GM19463 (cell line): ENCODE measurements around the gene BABAM2.

ENCODE experiments used
- ATAC-seq: cut with Tn5 transposase; IDR thresholded peaks from one replicate; pipeline ENCODE4 v1.9.1; 2021; ENCODE audit warnings: mild to moderate bottlenecking, moderate library complexity; ENCODE audit not compliant: unreplicated experiment

Gene BABAM2

DNA sequence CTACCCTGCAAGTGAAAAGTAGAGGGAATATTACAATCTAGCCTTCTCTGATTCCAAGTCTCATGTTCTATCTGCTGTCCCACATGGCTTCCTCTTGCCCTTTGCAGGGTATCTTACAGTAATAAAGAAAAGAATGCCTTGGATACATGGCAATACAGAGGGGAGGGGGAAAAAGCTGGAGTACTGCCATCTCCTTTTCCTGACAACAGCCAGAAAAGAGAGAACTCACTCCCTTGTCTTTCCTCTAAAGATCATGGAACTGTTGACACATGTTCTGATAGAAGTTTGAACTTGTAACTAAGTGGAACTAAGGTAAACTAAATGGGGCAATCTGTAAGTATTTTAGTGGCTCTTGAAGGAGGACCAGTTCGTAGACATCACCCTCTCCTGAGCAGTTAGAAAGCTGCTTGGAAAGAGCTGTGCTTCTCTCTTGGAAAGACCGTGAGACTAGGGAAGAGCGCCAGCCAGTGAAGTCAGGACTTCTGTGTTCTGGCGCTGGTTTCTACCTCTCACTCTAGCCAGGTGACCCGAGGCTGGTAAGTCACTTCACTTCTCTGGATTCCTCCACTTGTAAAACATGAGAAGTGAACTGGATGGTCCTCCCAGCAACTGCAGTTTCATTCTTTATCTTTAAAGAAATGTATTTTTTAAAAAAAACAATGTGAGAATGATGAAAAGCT is 259.8 kb downstream of the BABAM2 start:
- no peak for ATAC-seq

DNA sequence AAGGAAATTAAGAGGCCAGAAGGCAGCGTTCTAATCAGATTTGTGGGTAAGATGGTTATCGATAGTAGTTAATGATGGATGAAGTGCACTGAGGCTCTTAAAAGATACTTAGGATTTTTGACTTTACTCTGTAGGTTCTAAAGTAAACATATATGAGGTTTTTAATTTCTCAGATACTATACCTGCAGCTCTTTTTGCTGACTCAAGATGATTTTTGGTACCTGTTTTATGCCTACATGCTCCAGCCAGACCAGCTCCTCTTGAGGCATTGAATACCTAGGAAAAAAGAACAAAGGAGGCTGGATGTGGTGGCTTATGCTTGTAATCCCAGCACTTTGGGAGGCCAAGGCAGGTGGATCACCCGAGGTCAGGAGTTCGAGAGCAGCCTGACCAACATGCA is 260.5 kb downstream of the BABAM2 start:
- ATAC-seq: no peak

DNA sequence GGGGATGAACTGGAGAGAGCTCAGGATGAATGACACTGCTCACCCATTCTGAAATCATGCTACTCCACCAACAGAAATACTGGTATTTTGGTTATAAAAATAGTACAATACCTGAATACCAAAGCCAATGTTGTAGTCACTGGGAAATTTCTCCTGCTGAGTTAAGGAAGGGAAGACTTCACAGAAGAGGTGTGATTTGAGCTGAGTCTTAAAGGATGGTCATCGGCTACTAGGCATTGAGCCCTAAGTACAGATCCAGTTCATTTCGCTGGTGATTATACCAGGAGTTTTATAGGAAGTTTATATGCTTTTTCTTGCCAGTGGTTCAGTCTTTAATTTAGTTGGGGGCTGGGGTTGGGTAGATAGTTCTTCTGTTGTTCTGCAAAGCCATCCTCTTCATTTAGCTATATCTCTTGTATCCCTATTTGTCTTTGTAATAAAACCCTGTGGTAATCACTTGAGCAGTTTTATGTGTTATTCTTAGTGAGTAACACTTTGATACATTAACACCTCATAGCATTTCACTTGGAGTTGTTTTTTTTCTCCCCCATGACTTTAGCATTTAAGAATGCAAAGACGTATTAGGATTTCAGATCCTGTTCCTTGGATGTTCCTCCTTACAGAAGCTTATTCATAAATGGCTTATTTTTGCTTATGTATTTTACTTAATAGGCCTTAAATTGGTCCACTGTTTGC is 262.2 kb downstream of the BABAM2 start:
- no peak for ATAC-seq

DNA sequence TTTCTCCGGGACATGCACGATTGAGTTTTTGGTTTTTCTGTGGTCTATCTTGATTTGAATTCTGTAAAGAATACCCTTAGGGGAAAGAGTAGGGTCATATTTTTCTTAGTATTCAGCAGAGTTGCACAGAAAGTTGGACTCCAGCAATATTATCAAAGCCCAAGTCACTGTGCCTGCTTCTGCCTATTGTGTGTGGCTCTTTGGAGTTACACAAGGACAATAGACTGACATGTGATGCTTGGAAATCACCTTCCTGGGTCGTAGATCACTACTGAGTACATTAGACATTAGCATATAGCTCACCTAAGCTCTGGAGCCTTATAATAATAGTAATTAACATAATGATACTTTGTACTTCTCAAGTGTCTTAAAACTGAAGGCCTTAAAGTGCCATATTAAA is 263.3 kb downstream of the BABAM2 start:
- no peak for ATAC-seq

DNA sequence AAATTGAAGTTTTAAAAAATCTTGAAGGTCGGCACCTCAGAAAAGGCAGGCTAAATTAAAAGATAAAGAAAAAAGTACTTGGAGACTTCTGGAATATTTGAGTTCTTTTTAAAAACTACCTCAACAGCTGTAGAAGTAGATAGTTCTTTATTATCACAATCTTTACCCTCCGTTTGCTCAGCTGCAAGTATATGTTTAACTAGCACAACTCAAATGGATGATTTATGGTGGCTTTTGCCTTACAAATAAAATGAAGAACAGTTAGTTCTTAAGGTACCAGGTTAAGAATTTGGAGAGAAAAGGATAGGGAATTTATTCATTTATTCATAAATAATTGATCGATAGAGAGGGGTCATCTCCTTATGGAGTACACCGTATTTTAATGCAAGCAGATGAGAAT is 264.6 kb downstream of the BABAM2 start:
- no peak for ATAC-seq

DNA sequence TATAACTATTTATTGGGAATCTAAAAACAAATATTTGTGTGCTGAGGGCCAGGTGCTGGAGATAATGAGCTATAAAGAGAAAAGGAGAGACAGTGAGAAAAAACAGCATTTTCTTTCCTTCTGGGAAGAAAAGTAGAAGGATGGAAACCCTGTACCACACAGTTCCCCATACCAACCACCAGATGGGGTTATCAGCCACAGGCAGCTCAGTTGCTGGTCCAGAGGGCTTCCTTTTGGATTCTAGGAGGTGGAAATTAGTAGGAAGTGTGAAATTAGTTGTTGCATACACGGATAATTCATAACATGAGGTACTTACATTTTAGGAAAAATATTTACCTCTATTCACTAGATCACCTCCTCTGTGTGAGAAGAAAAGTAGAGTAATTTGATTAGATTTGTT is 265.1 kb downstream of the BABAM2 start:
- ATAC-seq: no peak

DNA sequence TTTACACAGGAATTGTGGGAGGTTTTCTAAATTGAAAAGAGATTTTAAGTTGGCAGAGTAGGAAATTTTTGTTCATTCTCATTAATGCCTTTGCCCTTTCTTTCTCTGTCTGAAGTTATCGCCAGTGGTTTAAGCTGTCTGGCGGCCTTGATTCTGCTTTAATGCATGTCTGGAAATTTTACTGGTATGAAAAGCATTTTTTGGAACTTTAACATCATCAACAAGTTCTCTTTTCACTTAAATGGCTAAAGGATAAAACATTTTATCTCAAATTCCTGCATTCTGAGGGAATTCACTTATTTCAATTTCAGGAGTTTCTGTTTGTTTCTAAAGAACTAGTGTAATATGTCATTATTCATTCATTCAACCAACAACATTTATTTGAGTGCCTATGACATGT is 268.3 kb downstream of the BABAM2 start:
- no peak for ATAC-seq

DNA sequence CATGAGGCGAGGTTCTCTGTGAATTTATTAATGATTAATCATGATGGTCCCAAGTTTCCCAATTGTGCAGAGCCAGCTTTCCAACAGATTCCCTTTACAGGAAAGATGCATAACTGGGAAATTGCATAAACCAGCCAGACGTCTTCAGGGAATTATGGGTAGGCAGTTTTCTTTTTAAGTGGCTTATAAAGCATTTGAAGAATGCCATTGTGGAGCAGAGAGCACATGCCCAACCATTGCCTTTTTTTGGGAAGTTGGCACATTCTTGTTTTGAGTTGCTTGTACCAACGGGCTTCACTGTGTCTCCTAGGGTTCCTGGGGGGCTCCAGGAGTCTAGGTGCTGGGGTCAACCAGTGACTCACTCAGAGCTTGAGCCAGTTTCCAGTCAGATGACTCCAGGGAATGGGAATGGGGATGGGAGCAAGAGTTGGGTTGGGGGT is 270.5 kb downstream of the BABAM2 start:
- no peak for ATAC-seq

DNA sequence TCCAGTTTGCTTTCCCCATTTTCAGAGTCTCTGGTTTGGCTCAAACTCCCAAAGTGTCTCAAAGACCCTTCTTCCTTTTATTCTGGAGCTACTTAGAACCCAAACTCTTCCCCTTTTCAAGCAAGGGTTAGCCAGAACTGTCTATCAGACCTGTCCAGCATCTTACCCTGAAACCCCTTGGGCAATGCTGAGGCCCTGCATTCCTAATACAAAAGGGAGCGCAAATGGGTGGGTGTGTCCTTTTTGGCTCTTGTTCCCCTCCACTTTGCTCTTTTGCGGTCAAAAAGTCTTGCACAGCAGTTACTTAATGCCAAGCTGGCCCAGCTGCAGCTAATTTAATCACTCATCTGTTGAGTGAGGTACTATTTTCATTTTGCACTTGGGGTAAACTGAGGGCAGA is 270.9 kb downstream of the BABAM2 start:
- ATAC-seq: no peak

DNA sequence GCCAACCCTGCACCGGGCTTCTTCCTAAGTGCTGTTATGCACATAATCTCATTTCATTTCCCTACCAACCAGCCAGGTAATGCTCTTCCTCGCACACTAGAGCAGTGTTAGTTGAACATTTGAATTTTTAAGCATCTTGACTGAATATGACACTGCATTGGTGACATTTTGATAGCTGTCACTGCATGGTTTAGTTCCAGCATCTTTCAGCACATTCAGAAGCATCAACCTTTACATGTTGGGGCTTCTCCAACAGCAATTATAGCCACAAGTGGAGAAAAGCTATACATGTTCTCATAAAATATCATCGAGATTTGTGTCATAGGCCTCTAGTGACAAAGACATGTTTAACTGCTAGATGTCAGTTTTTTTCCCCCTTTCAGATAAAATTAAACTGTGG is 272.0 kb downstream of the BABAM2 start:
- ATAC-seq: no peak

DNA sequence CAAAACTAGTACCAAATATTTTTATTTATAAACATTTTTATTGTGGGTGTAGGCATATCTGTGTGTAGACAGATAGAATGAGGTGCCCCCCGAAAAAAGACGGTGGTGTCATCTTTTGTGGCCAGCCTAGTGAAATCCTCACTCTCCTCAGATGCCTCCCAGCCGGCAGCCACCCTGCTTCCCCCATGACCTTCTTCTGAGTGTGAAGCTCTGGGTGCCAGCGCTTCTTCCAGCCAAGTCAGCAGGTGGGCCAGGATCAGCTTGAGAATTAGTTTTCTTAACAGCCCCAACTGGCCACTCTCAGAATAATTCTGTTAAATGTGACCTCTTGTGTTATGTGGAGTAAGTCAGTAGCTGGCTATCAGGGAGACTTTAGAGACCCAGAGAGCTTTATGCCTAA is 272.5 kb downstream of the BABAM2 start:
- ATAC-seq: no peak

DNA sequence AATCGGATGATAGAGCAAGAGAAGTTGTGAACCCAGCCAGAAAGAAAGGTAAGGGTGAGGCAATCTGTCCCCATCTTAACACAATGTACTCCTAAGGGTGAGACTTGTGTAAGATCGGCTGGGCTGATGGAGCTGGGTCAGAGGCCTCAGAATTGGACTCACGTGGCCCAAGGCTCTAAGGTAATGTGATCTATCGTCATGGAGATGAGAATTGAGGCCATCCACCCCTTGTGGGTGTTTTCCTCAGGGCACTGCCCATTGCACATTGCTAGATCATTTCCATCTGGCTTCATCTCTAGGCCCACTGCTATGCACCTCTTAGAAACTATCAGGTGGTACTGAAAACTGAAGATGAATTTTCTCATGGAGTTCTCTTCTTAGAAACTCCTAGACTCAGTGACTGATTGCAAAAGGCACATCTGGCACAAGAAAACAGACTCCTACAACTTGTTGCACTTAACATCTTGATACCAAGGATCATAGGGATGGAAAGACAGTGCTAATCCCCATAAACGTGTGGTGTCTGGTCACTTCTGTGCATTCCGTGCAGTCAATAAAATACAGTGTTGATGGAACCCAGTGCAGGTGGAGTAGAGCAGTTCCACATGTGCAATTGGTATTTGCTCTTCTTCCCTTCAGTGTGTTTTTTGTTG is 273.2 kb downstream of the BABAM2 start:
- no peak for ATAC-seq

DNA sequence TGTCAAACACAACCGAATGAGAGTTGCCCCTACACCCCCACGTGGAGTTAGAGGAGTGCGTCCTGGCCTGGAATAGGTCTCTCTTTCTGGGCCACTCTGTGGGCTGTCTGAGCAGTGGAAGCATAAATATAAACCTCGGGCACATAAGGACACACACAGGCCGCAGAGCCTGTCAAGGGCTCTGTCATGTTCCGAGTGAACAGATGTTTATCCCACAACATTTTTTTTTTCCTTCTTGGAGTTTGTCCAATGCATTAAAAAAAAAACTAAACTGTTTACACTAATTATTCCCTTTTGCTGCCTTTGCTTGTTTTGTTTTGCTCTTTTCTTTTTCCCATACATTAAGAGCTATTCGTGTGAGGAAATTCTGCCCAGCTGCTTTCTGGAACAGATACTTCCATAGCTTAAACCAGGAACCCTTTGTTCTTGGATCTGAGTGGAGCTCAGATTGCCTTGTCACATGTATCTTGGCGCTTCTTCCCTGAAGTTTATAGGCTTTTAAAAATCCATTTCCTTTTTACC is 273.8 kb downstream of the BABAM2 start:
- ATAC-seq: no peak

DNA sequence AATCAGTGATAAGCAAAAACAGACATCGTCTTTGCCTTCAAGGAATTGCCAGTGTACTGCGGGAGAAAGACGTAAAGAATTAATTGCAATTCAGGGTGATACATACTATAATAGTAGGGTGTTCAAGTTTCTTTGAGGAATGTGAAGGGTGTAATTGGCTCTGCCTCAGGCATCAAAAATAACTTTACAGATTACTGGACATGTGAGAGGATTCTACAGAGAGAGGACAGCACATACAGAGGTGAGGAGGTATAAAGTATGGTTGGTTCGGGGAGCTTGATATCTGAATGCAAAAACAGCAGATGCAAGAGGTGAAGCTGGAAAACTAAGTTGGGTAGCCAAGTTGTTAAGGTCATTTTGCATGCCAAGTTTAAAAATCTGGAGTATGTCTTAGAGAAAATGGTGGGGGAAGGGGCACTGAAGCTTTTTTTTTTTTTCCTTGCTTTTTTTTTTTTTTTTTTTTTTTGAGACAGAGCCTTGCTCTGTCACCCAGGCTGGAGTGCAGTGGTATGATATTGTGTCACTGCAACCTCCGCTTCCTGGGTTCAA is 274.6 kb downstream of the BABAM2 start:
- ATAC-seq: no peak

DNA sequence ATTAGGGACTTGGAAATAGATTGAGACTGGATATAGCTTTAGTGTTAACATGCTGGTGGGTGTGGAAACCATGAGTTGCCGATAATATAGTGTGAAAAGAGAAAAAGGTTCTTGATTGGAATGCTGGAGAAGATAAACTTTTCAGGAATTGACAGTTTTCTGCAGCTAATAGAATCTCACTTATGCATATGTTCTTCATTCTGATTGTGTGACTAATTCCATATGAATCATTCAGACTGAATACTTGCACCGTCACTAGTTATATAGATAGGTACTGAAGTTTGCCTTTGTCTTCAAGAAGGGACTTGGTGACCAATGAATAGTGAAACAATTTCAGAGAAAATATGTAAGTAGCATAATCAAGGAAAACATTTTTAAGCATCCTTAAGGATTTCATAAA is 276.4 kb downstream of the BABAM2 start:
- ATAC-seq: no peak

DNA sequence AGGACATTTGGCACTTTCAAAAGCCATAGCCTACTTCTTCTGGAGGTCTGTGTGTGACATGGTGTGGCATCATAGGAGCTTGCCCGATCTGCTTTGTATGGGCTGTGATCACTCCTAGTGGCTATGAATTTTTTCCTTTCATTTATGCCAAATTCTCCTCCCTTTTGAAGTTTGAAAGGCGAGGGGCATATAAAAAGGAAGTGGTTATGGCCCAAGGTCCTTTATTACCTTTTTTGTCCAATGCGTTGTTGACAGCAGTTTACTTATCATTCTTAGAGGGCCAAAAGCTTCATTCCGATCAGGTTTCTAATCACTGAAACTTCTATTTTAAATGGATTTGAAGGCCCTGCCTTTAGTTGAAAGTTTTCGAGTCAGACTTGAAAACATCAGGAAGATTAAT is 277.8 kb downstream of the BABAM2 start:
- no peak for ATAC-seq

DNA sequence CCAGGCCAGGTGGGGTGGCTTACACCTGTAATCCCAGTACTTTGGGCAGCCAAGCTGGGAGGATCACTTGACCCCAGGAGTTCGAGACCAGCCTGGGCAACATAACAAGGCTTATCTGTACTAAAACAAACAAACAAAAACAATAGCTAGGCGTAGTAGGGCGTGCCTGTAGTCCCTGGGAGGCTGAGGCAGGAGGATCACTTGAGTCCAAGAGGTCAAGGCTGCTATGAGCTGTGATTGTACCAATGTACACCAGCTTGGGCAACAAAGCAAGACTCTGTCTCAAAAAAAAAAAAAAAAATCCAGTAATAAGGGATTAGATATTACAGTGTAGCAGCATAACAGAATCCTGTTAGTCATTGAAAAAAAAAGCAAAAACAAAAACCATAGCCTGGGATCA is 279.0 kb downstream of the BABAM2 start:
- no peak for ATAC-seq

DNA sequence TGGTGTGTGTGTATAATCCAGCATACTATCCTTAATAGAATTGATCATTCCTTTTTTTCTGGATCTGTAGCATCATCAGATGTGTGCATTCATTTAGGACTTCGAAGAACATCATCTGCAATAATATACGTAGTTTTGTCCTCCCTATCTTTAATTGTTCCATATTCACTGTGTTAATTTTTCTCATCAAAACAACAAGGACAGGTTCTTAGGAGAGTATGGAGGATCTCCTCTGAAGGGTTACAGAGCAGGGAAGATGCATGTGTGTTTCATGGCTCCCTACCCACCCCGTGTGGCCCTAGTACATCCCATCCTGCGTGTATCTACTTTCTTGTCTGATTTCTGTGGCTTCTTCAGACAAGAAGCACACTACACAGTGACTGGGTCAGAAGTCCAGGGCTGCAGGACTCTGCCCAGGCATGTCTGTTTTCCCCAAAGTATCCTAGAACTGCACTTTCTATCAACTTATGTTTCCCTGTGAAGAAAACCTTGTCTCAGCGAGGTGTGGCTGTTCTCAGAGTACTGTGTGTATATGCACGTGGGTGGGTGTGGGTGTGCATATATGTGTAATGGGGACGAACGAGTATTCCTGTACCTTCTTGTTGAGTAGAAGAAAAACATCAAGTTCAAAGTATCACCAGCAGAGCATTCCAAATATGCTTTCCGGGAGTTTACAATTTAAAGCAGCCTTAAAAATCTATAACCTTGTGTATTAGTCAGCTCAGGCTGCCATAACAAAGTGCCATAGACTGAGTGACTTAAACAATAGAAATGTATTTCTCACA is 281.8 kb downstream of the BABAM2 start:
- no peak for ATAC-seq

DNA sequence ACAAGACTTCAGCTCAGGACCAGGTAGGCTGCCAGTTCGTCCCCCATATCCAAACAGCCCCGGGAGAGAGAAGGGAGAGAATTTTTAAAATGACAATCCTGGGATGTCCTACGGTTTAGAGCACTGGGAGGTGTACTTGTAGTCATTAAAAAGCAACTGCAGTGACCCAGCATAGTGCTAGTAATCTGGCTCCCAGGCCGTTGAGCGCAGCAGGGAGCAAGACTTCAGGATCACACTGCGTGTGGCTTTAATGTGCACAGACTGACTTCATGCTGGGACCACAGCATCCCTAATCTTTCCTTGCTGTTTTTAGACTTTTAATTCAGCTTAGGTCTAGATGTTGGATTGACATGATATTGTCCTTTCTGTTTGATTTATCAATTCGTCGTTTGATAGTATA is 282.8 kb downstream of the BABAM2 start:
- ATAC-seq: no peak

DNA sequence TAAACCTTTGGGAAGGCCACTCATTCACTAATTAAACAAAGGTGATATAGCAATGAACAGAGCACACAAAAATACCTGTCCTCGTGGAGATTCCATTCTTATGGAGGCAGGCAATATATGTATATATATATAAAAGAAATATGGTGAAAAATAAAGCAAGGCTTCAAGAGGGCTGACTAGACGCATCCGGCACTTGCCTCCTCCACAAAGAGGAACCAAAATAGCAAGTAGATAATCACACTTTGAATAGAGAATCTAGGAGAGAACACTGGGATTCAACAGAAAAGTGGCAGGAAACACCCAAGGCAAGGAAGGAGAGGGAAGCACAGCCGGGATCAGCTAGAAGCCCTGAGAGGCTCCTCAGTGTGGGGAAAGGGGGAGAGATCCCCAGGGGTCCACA is 283.7 kb downstream of the BABAM2 start:
- no peak for ATAC-seq

DNA sequence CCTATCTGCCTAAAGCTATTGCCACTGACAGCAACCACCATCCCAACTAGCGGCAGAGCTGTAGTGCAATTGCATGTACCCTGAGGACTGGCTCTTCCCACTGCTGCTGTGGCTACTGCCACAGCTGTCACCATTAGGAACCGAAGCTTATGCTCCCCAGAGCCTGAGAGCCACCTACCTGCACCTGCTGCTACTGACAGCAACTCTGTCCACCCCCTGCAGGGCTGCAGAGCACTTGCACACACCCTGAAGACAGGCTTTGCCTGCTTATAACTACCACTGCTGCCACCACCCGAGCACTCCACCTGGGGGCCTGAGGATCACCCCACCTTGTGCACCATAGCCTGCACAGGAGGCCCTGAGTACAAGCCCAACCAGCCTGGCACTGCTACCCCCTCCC is 284.5 kb downstream of the BABAM2 start:
- ATAC-seq: no peak
